HG02798 (cell line): Measurements from ENCODE around the gene RFX1.

ENCODE experiments used
- ATAC-seq: cut with Tn5 transposase; IDR thresholded peaks from one replicate; pipeline ENCODE4 v1.9.1; 2021; ENCODE audit warnings: mild to moderate bottlenecking; ENCODE audit not compliant: unreplicated experiment, poor library complexity

Gene RFX1

DNA sequence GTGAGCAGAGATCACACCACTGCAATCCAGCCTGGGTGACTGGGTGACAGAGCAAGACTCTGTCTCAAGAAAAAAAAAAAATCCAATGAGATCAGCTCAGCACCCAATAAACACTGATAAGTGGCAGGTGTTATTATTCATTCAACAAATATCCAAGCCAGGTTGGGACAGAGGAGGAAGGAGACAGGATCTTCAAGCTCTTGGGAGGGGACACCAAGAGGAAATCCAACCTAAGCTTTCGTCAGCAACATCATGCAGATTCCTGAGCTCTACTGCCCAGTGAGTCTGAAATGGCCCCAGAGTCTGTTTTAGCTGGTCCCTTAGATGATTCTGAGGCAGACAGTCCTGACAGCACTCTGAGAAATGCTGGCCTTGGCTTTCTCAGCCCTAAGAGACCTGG is 7.7 kb downstream of the RFX1 start:
- ATAC-seq, result no peak

DNA sequence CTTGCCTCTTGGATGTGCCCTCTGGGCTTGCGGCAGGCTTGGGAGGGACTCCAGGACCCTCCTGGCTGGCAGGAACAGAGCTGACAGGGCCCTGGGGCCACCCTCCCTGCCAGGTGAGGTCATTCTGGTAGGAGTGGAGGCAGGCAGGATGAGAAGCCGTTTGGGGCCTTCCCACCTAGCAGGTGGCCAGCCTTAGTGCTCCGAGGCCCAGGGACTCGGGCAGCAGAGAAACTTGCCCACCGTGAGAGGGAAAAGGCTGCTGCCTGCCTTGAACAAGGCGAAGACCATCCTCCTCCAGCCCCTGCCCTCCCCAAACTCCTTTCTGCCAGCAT is 8.5 kb downstream of the RFX1 start:
- ATAC-seq, result no peak

DNA sequence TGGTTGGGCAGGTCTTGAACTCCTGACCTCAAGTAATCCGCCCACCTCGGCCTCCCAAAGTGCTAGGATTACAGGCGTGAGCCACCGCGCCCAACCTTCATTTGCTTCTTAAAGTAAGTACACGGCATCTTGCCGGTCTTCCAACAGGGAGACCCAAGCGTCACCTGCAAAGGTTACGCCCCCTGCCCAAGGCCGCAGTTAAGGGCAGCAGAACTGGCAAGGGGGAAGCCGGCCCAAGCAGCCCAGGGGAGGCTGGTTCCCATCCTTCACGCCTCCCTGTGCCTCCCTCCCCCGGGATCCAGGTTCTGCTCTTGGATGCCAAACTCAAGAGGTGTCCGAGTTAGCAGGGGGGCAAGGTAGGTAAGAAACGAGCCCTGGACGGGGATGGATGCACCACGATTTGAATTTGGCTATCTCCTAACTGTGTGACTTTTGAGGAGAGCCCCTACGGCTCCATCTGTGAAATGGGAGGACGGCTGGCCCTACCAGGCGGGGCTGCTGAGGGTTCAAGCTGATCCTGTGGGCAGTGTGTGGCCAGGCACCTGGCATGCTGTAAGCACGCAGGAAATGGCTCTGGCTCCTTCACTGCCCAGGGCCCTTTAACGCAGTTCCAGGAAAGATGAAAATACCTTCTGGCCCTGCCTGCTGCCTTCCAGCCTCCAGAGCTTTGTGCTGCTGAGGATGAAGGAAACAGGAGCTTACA is 9.0 kb downstream of the RFX1 start:
- no peak for ATAC-seq

DNA sequence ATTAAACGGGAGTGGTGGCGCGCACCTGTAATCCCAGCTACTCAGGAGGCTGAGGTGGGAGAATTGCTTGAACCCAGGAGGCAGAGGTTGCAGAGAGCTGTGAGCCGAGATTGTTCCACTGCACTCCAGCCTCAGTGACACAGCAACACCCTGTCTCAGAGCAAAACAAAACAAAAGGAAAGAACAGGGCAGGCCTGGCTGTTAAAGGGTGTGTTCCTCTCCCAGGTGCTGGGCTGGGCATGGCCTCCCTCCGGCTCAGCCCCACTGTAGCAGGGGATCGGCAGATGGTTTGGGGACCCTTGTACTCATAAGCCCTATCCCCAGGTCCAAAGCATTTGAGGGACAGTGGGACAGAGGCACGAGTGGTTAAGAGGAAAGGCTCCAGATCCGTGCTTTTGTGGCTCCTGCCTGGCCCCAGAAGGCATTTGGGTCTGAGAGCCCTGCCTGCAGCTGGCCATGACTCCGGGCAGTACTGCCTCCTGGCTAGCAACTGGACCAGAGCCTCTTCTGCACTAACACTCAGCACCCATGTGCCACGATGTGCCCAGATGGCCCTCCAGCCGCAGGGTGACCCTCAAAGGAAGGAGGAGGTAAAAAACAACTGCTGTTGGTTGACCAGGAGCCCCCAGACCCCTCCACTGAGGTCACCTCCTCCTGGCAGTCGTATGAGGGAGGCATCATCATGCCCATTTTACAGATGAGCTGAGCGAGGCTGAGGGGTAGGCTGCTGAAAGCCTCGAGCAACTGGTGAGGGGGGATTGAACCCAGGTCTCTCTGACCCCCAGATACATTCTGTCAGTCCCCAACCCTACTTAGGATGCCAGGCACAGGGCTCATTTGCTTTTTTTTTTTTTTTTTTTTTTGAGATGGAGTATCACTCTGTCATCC is 10.0 kb downstream of the RFX1 start:
- no peak for ATAC-seq

DNA sequence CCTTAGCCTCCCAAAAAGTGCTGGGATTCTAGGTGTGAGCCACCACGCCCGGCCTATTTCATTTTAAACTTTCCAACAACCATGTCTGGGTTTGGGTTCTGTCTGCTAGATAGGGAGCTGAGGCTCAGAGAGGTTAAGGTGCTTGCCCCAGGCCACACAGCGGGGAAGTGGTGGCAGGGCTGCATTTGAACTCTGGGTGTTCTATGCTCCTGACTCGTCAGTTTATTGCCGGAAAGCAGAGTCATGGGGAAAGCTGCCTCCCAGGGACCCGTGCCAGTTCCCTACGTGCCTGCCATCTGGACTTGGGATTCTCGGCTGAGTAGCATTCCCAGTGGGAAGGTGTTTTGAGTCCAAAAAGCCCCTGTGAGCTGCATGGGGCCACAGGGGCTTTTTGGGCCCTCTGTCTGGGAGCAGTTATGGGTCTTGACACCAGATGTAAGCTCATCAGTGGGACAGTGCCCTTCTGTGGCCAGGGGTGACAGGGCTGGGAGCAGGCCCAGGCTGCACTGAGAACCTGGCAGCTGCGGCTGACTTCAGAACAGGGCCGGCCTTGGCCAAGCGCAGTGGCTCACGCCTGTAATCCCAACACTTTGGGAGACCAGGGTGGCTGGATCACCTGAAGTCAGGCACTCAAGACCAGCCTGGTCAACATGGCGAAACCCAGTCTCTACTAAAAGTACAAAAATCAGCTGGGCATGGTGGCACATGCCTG is 10.9 kb downstream of the RFX1 start:
- no peak for ATAC-seq

DNA sequence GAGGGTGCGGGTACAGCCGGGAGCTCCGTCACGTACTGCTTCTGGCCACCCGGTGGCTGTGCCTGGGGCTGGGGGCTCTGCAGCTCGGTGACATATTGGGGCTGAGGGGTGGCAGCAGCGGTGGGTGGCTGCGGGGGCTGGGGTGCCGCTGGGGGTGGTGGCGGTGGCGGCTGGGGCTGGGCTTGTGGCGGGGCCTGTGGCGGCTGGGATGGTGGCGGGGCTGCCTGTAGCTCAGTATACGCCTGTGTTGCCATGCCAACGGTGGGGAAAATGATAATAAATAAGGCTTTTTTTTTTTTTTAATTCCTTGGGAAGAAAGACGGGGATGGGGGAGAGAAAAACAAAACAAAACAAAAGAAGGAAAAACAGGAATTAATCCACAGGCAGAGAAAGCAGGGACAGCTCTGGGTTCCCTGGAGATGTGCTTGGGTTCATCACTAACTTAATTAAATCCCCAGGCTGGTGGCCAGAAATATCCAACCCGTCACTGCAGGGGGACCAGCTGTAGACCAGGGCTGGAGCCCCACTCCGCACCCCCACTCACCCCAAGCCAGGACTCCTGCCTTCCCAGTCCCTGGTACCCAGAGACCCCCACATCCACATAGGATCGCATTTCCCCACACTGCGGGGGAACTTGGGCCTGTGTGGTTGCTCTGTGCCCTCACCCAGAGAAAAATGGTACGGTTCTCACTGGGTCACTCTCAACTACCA is 12.4 kb downstream of the RFX1 start:
- no peak for ATAC-seq

DNA sequence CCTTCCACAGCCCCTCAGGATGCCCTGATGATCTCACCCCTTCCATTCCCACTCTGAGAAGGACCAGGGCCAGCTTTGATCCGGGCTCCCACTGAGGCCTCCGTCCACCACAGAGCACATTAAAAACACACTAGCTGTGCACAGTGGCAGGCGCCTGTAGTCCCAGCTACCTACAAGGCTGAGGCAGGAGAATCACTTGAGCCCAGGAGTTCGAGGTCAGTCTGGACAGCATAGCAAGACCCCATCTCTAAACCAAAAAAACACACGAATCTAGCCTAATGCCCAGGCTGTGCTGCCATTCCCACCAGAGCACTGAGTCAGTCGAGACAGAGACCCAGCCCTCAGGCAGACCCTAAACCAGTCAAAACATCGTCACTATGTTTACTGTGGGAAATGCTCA is 14.1 kb downstream of the RFX1 start:
- no peak for ATAC-seq

DNA sequence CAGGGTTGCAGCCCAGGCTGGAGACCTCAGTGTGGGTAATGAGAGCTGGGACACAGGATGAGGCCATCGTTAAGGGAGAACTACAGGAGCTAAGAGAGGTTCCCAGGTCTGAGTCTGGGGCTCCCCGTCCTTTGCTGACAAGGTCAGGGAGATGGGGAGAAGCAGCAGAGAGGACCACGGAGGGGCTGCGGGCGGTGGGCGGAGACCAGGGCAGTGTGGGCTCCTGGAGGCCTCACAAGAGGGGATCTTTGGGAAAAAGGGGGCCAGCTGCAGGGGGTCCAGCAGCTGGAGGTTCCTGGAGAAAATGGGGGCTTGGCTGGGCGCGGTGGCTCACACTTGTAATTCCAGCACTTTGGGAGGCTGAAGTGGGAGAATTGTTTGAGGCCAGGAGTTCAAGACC is 16.0 kb downstream of the RFX1 start:
- ATAC-seq, result no peak

DNA sequence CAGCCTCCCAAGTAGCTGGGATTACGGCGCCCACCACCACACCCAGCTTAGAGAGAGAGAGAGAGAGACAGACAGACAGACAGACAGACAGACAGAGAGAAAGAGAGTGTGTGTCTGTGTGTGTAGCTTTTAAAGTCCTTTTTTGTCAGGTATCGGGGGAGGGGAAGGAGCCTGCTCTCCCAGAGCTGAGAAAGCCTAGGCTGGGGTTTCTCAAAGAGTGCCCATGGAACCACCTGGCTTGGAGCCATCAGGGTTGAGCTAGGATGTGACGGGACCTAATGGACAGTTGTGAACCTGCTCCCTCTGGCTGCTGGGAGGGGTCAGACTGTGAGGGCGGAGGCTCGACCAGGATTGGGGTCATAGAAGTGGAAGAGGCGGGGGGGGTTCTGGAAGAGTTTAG is 16.6 kb downstream of the RFX1 start:
- ATAC-seq, result no peak

DNA sequence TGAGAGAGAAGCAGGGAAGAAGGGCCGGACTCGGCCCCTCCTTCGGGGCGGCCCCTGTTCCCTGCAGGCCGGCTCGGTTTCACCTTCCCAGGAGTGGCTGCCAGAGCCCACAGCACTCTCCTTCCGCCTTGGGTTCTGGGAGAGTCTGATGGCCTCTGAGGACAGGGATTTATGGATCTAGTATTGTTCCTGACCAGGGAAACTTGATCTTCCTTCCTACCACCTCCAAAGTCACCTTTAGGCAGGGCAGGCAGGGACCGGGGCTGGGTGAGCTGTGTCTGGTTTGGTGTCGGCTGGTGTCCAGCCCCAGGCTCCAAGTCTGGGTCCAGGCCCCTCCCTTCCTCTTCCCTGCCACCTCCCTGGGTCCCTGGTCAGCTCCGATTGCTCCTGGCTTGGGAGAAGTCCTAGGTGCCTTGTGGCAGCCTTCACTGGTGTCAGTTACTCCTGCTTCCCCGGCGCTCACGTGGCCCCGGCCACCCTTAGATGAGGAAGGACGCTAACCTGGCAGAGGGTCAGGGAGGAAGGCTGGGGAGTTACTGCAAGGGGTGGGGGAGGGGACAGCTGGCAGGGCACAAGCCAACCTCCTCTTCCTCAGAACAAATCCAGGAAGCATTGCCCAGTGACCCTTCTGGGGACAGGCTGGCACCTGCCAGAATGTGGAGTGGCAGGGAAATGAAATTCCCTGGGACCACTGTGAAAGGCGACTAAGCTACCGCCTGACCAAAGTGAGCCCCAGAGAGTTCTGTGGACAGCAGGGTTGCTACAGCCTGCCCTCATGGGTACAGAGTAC is 18.8 kb downstream of the RFX1 start:
- ATAC-seq, result no peak

DNA sequence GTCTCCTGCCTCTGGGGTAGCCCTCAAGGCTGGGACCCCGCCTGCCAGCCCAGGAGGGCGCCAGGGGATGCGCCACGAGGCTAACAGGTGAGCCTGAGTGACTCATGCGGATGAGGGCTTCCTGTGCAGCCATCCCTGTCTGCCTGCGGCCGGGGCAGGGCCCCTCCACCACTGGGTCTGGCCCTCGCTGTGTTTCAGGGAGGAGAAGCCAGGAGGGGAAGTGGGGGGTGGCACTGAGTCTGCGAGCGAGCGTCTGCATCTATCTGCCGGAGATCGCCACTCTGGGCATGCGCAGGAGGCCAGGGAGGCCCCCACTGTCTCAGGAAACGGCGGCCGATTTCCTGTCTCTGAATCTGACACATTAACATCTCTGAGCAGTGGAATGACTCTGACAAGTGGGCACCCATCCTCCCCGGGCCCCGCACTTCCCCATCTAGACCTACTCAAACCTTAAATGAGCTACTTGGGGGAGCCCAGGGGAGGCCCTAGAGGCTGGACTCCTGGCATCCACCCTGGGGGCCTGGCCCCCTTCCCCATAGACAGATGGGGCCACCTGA is 19.7 kb downstream of the RFX1 start:
- peak; percentile 83 for ATAC-seq

DNA sequence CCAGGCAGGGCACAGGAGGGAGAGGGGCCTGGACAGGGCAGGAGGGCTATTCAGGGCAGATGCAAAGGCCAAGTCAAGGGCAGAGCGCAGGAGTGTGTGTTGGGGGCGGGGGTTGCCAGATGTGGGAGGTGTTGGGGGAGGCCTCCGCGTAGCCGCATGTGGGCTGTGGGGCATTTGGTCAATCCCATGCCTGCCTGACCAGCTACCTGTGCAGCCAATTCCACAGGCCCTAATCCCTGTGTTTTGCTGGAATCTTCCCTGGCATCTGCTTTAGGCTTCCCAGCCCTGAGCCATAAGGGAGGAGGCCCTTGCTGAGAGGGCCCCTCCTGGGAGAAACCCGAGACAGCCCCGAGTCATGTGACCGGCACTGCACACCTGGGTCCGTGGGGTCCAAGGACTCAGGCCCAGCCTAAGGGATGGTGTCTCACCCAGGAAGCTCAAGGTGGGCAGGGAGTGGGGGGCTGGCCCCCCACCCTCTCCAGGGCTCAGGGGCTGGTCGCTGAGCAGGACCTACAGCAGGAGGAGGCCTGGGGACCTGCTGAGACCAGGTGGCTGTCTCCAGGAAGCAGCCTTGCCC is 20.3 kb downstream of the RFX1 start:
- ATAC-seq, result peak; percentile 16

DNA sequence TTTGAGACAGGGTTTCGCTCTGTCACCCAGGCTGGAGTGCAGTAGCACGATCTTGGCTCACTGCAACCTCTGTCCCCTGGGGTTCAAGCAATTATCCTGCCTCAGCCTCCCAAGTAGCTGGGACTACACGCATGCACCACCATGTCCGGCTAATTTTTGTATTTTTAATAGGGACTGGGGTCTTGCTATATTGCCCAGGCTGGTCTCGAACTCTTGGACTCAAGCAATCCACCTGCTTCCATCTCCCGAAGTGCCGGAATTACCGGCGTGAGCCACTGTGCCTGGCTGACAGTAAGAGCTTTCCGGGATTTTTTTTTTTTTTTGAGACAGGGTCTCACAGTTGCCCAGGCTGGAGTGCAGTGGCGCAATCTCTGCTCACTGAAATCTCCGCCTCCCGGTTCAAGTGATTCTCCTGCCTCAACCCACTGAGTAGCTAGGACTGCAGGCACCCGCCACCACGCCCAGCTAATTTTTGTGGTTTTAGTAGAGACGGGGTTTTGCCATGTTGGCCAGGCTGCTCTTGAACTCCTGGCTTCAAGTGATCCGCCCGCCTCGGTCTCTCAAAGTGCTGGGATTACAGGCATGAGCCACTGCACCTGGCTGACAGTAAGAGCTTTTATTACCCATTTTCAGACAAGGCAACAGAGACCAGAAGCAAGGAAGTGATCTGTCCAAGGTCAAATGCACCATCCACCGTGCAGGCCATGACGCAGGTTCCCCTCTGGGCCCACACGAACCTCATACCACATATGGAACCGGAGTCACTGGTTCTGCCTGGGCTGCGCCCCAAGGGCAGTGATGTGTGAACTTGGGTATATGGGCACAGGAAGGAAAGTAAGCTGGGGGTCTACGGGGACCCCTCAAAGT is 21.0 kb downstream of the RFX1 start:
- ATAC-seq, result no peak

DNA sequence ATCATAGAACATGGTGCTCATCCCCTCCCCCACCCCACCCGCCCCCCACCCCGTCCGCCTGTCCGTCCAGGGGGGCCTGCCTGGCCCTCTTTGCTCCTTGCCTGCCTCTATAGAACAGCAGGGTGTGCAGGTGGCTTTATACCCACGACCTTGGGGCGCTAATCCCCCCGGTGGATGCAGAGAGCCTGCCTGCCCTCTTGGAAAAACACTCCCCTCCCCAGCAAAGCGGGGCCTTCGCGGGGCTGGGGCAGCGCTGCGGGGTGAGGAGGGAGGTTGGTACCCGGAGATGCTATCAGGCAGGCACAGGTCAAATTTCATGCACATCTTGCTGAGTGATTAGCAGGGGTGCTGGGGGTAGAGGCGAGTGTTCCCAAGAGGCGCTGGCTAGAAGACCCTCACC is 21.9 kb downstream of the RFX1 start:
- ATAC-seq, result no peak

DNA sequence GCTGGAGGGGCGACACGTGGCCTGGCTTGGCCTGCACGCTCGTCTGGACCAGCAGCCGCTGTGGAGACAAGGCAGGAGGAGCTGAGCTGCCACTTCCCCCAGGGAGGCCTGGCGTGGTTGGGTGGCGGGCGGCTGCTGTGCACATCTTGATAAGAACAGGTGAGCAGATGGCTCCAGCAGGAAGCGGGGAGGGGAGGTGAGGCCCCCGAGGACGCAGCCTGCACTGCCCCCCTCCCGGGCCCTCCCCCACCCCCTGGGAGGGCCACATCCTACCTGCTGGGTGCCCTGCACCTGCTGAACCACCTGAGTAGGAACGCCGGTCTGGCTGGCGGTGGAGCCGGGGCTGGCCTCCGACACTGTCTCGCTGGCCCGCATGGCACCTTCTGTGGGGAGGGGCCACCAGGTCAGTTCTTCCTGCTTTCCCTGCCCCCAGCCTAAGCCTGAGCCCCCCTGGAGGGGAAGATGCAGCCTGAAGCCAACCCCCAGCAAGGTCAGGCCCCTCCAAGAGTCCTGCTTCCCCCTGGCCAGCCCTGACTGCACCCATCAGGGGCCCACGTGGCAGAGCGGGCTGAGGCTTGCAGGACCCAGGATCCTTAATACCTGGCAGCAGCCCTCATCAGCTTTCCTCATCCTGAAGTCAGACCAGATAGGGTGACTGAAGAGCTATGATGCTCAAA is 22.8 kb downstream of the RFX1 start:
- no peak for ATAC-seq

DNA sequence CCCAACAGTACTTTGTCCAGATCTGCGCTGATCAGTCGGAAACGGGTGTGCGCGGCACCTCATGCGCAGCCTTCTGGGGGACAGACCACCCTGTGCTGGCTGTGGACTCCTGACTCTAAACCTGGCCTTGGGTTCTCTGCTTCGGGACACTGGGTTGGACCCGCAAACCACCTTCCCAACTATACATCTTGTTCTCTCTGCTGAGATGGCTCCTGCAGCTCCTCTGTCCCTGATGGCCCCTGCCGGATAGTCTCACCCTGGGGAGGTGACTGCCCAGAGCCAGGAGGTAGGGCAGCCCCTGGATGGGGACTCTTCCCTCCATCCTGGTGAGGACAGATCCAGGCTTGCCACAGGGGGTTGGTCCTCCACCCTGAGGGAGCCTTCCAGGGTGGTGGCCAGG is 23.3 kb downstream of the RFX1 start:
- no peak for ATAC-seq

DNA sequence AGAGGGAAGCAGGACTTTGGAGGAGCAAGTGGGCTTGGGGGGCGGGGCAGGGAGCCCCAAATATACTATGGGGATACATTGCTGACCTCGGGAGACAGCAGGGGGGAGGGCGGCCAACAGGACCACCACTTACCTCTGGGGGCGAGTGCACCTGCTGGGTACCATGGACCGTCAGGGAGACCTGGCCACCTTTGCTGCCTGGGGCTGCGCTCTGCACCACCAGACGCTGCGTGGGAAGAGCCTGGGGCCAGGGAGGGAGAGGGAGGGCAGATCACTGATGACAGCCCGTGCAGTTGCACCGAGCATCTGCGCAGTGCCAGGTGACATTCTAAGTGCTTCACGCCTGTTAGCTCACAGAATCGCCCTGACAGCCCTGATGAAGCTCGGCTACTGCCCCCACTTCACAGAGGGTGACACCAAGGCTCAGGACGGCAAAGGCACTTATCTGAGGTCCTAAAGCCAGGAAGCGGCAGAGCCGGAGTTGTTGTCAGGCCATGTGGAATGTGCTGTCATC is 24.1 kb downstream of the RFX1 start:
- no peak for ATAC-seq

DNA sequence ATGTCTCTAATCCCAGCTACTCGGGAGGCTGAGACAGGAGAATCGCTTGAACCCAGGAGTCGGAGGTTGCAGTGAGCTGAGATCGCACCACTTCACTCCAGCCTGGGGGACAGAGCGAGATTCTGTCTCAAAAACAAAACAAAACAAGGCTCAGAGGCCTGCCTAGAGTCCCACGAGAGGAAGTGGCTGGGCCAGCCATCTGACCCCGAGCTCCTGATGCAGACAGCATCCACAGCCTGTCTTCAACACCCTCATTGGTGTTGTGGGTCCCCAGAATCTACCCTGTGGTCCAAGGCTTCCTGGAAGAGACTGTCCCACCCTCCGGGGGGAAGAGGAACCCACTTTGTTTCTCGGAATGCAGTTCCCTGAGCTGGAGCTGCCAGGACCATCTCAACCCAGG is 24.7 kb downstream of the RFX1 start:
- ATAC-seq, result no peak
